ENCODE results near the gene RSBN1.
"Not testable (repeated sequence)": the region's sequence is repeated elsewhere in the genome, so short reads cannot be mapped to it uniquely, and the experiment has no call there.

RSBN1 gene

DNA sequence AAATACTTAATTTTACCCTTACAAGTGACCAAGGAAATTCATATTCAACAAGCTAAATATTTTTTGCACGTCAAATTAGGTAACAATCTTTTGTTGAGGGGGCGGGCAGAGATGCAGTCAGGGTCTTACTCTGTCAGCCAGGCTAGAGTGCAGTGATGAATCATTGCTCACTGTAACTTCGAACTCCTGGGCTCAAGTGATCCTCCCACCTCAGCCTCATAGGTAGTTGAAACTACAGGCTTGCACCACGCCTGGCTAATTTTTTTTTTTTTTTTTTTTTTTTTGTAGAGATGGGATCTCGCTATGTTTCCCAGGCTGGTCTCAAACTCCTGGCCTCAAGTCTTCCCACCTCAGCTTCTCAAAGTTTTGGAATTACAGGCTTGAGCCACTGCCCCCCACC, 79.5 kb downstream of the RSBN1 start:
- no peak for DNase-seq

DNA sequence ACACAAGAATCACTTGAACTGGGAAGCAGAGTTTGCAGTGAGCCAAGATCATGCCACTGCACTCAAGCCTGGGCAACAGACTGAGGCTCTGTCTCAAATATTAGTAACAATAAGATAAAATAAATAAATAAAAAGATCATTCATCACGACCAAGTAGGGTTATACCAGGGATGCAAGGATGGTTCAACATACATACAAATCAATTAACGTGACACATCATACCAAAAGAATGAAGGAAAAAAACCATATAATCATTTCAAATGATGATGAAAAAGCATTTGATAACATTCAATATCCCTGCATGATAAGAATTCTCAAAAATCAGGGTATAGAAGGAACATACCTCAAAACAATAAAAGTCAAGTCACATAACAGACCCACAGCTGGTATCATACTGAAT, 91.3 kb downstream of the RSBN1 start:
- no peak for DNase-seq

DNA sequence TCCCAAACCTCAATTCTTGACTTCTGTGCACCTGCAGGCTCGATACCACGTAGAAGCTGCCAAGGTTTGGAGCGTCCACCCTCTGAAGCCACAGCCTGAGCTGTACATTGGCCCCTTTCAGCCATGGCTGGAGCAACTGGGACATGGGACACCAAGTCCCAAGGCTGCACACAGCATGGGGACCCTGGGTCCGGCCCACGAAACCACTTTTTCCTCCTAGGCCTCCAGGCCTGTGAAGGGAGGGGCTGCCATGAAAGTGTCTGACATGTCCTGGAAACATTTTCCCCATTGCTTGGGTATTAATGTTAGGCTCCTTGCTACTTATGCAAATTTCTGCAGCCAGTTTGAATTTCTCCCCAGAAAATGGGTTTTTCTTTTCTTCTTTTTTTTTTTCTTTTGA, 93.7 kb downstream of the RSBN1 start:
- DNase-seq, result not testable (repeated sequence)

DNA sequence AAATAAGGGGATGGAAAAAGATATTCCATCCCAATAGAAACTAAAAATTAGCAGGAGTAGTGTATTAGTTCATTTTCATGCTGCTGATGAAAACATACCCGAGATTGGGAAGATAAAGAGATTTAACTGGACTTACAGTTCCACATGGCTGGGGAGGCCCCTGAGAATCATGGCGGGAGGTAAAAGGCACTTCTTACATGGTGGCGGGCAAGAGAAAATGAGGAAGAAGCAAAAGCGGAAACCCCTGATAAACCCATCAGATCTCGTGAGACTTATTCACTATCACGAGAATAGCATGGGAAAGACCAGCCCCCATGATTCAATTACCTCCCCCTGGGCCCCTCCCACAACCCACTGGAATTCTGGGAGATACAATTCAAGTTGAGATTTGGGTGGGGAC, 94.8 kb downstream of the RSBN1 start:
- DNase-seq, result not testable (repeated sequence)

DNA sequence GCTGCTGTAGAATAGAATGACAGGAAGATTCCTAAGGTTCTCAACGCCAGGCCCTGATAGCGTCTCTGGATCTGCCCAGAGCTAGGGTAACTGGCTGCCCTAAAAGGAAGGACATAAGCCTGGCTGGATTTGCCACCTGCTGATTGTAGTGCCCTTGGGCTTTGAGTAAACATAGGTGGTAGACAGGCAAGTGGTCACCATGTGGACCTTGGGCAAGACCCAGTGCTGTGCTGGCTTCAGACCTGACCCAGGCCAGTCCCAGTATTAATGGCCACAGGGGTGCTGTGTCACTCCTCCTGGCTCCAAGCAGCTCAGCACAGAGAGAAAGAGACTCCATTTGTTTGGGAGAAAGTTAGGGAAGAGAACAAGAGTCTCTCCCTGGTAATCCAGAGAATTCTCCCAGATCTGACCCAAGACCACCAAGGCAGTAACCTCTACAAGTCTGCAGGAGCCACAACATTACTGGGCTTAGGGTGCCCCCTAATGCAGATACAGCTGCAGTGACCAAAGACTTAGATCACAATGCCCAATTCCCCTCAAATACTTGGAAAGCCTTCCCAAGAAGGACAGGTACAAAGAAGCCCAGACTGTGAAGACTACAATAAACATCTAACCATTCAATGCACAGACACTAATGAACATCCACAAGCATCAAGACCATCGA, 97.5 kb downstream of the RSBN1 start:
- DNase-seq, result no peak

All from amniotic stem cell (primary cell).